NCI-H2196 treated with DMSO at 0.1 percent for 48 hours (cell line): Measurements from ENCODE around the gene THSD4.
"Not testable (repeated sequence)": the region's sequence is repeated elsewhere in the genome, so short reads cannot be mapped to it uniquely, and the experiment has no call there.

ENCODE experiments used
- DNase-seq: peaks from one replicate; lab custom pipeline; 2025; ENCODE audit not compliant: unreplicated experiment; lab: John Stamatoyannopoulos, UW

THSD4 gene

DNA sequence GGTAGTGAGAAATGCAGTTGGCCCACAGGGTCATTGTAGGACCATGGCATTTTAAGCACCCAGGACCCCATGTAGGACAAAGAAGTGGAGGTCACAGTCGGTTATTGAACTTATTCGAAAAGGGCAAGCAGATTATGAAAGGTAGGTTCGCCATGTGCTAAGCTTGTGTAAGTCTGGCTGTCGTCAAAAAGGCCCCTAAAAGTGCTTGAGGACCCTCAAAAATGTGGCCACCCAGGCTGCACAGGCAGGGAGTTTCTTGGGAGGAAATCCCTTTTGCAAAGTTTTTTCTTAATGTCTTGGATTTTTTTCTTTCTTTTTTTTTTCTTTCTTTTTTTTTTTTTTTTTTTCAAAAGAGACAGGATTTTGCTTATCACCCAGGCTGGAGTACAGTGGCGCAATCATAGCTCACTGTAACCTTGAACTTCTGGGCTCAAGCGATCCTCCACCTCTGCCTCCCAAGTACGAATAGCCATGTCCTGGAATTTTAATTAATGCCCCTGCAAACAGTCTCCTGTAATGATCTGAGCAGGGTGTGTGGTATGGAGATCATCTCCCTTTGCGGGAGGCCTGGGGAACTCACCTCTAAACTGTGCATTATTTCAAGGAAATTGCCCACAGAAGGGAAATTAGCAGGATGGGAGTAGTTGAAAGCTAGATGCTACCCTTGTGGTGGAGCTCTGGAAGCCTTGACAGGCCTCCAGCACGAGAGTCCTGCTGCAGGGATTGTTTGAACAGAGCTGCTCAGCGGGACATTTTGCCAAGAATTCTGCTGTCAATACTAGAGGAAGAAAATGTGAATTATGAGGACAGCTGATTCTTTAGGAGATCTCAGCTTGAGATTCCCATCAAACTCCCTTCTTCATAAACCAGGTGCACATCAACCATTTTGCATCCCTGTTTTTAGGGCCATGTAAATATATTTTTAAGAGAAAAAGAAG lies 28.4 kb downstream of the THSD4 start:
- DNase-seq, result no peak

DNA sequence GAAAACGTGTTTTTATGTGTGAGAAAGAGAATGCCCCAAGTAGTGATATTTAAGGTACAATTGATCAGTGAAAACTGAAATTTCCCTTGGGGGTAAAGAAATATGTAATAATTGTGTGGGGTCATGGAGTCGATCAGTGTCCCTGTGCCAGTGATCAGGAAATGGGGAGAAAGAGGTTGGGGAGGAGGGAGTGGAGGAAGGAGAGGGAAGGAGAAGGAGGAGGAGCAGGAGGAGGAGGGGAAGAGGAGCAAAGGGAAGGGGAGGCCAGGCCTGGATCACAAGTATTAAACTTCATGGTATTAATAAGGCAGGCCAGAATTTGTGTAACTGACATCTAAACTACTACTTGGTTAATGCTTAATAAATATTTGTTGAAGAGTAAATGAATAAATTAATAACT lies 30.4 kb downstream of the THSD4 start:
- DNase-seq, result no peak

GRCh38 chr15:71146580-71146982 lies 31.3 kb downstream of the THSD4 start:
- no peak for DNase-seq

DNA sequence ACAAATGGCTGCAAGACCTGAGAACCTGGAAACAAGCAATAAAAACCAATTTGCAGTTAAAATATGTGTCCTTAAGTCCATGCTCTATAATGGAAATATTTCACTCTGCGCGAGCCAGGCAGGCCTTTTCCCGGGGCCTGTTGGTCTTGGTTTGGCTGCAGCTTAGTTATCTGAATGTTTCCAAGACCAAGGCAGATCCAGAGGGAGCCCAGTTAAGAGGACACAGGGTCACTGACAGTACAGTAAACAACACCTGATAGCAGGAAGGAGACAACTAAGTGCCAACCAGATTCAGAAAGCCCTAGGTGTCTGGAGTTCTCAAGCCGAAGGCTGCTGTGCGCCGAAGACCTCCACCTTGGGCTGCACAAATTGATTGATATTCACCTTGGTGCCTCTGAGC lies 32.8 kb downstream of the THSD4 start:
- no peak for DNase-seq

- no peak for DNase-seq
Measured at GRCh38 chr15:71149646-71150557, 34.6 kb downstream of the THSD4 start.

DNA sequence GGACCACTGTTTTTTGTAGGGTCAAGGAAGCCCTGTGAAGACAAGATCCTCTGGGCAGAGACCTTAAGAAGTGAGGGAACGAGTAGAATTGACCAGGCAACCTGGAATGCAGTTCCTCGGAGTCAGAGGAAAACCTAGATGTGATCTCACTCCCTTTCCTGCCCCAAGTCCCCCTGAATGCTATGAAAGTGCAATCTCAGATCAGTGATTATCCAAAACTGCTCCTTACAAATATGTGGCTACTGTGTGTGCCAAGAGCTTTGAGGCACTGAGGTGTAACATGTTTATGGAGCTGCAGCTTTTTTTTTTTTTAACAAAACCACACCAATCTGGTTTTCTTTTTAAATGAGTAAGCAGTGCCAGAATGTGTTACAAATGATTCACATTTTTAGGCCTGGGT lies 35.8 kb downstream of the THSD4 start:
- no peak for DNase-seq

DNA sequence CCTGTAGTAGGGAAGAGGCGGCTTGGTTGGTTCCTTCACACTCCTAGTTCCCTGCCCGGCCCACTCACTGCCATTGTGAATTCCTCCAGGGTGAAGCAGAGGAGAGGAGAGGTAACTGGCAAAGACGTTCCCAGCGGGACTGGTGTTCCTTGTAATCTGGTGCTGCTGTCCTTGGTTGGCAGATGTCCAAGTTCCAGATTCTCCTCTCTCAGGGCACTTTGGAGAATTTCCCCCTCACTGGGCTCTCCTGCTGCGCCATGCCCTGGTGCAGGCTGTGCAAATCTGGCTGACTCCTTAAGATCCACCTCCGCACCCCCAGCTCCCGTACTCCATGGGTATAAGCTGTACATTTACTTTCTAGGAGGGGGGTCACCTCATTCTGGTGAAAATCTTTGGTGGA lies 37.3 kb downstream of the THSD4 start:
- no peak for DNase-seq

GRCh38 chr15:71153823-71154524 lies 38.7 kb downstream of the THSD4 start:
- DNase-seq, result no peak

- no peak for DNase-seq
Measured at GRCh38 chr15:71154607-71155200, 39.4 kb downstream of the THSD4 start.

DNA sequence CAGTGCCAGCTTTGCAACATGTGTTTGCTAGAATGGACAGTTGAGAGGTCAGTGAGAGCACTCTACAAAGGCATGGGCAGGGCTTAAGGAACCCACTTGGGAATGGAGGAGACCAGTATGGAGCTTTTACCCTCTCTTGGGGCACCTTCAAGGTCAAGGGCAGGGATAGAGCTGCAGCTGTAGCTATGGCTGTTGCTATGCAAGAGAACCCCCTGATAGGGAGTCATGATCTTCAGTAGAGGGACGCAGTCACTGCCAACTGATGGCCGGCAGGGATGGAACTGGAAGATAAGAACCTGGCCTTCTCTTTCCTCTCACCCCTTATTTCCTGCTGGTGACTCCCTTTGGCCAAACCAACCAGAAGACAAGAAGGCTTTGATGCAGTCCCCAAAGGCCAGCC lies 40.3 kb downstream of the THSD4 start:
- DNase-seq, result no peak

GRCh38 chr15:71160976-71161375 lies 45.7 kb downstream of the THSD4 start:
- no peak for DNase-seq

GRCh38 chr15:71162309-71162708 lies 47.0 kb downstream of the THSD4 start:
- no peak for DNase-seq

DNA sequence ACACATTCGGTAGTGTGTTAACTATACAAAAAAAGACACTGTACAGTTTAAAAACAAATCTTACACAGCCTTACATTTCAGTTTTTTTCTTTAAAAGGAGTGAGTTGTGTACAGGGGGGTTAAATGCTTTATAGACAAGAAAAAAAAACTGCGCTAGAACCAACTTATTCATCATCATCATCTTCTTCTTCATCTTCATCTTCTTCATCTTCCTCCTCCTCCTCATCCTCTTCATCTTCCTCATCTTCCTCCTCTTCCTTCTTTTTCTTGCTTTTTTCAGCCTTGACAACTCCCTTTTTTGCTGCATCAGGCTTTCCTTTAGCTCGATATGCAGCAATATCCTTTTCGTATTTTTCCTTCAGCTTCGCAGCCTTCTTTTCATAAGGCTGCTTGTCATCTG lies 49.3 kb downstream of the THSD4 start:
- DNase-seq, result not testable (repeated sequence)

DNA sequence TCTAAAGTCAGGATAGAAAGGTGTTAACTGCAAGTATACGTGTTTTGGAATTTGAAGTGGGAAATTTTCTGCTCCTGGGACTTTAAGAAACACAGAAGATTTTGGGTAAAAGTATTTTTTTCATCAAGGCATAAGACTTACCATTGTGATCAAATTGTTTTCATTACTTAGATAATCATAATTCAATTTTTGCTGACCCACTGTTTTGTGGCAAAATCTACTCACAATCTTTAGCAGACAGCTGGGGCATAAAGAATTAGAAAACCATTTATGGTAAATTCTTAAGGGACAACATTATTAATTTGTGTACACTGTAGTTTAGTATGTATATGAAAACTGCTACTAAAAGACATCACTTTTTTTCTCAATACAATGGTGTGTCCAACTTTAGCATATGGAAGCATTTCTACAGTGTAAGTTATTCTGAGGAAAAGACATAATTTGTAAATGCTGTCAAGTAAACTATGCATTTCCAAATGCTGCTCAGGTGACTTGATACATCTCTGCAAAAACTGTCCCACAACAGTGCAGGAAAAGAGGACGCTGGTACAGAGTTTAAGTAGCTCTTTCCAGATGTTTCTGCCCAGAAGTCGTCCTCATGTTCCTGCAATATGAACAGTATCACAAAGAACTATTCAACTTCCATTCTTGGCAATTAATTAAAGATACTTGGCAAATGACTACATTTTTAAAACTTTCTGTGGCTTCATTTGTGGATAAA lies 52.3 kb downstream of the THSD4 start:
- DNase-seq, result no peak

DNA sequence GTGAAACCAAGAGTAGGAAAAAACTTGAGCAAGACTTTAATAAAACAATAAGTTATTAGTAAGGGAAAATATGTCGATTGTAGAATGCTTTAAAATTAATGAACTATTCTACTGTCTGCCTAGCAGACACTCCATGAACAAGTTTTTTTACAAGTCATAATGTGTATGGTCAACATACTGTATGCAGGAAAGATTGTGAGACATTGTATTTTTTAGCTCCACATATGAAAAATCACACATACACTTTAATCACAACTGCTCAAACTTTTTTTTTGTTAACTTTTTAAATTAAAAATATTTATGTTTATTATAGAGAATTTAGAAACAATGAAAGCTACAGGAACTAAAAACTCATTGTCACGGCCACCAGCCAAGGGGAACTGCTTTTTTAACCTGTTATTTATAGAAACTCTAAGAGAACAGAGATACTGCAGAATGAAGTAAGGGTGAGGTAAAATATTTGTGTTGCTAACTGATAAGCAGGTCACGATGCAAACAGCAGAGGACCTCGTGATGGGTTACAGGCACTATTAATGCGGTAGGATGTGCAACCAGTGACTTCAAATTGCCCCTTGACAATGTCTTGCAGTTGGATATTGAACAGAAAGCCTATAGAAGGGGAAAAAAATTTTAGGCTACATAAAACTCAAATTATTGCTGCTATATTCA lies 53.0 kb downstream of the THSD4 start:
- no peak for DNase-seq

- no peak for DNase-seq
Measured at GRCh38 chr15:71170163-71170562, 54.9 kb downstream of the THSD4 start.

GRCh38 chr15:71171195-71171594 lies 55.9 kb downstream of the THSD4 start:
- no peak for DNase-seq

DNA sequence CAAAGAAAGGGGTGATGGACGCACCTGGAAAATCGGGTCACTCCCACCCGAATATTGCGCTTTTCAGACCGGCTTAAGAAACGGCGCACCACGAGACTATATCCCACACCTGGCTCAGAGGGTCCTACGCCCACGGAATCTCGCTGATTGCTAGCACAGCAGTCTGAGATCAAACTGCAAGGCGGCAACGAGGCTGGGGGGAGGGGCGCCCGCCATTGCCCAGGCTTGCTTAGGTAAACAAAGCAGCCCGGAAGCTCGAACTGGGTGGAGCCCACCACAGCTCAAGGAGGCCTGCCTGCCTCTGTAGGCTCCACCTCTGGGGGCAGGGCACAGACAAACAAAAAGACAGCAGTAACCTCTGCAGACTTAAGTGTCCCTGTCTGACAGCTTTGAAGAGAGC lies 59.1 kb downstream of the THSD4 start:
- DNase-seq, result not testable (repeated sequence)

DNA sequence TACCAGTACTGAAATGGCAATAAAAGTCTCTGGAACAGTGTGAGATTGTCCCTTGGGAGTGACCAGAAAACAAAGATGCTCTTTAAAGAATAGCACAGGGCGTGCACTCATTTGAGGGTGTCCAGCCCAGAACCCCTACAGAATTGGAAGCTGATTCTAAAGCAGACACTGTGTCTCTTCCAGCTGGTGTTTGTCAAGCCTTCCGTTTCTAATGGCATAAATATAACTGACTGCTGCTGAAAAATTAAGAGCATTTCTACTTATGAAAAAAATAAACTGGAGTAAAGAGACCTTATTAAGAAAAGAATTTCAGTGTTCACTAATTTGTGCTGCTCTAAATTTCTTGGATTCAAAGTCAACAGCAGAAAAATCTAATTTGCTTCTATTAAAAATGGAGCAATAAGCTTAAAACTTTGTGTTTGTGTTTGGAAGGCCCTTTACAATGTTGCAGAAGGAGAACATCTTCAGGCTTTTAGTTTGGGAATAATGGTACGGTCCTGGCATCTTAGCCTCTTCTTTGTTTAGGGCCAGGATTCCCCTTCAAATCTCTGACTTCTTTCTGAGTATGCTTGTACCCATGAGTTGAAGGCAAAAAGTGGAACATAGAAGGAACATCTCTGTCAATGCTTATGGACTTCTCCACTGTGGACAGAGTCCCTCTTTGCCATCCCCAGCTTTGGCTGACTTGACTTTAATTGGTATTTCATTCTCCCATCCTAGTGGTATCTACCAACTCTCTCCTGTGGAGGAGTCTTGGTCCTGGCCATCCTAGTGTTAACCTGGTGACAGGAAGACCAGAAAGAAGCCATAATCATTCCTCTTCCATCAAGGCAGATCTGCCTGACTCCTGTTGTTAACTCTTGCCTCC lies 65.9 kb downstream of the THSD4 start:
- DNase-seq, result no peak
